Activated T-cell treated with anti-CD3 and anti-CD28 coated beads, Interleukin-2, amount 50 U/mL, for 24 hours (primary cell): ENCODE data around the gene NIM1K.
"Not testable (repeated sequence)": the region's sequence is repeated elsewhere in the genome, so short reads cannot be mapped to it uniquely, and the experiment has no call there.

Experiments
- DNase-seq: peaks from one replicate; pipeline ENCODE4 v3.0.0-alpha.2; 2020
- H3K27ac Mint-ChIP-seq: 2 replicates; pipeline ENCODE4 v1.8.0; 2020; ENCODE audit warnings: mild to moderate bottlenecking, mixed read lengths
- H3K27me3 Mint-ChIP-seq: 2 replicates; pipeline ENCODE4 v1.8.0; 2020; ENCODE audit warnings: mixed read lengths
- H3K36me3 Mint-ChIP-seq: 2 replicates; pipeline ENCODE4 v1.8.0; 2020; ENCODE audit warnings: low read depth, mixed read lengths
- H3K4me1 Mint-ChIP-seq: 2 replicates; pipeline ENCODE4 v1.8.0; 2020; ENCODE audit warnings: low read depth, mixed read lengths
- H3K4me3 Mint-ChIP-seq: 2 replicates; pipeline ENCODE4 v1.8.0; 2020; ENCODE audit warnings: mild to moderate bottlenecking, moderate library complexity, mixed read lengths
- H3K9me3 Mint-ChIP-seq: 2 replicates; pipeline ENCODE4 v1.8.0; 2020; ENCODE audit warnings: mixed read lengths

NIM1K gene

DNA sequence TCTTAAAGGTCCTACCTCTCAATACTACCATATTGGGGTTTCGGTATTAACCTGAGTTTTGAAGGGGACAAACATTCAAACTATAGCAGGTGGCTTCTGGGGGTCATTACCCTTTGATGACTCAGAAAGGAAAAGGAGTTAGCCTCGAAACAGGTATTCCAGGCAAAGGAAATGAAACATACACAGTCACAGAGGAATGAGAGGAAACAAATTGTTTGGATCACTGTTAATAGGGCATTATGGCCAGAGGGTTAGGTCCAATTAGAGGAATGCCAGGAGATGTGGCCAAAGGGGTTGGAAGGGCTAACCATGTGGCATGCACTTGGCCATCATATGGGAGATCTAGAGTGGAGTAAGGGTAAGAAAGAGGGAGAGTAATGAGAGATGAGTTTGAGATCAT, 23.9 kb upstream of the NIM1K start:
- H3K9me3 Mint-ChIP-seq = no peaks in the 10 kb centered on the region
- peaks cover 2% of the 10 kb centered on the region for H3K4me1 Mint-ChIP-seq
- H3K36me3 Mint-ChIP-seq = peaks cover 86% of the 10 kb centered on the region
- no peak overlapping the region for H3K4me3 Mint-ChIP-seq
- DNase-seq = no peak
- no peaks in the 10 kb centered on the region for H3K27me3 Mint-ChIP-seq
- H3K27ac Mint-ChIP-seq = no peak overlapping the region

DNA sequence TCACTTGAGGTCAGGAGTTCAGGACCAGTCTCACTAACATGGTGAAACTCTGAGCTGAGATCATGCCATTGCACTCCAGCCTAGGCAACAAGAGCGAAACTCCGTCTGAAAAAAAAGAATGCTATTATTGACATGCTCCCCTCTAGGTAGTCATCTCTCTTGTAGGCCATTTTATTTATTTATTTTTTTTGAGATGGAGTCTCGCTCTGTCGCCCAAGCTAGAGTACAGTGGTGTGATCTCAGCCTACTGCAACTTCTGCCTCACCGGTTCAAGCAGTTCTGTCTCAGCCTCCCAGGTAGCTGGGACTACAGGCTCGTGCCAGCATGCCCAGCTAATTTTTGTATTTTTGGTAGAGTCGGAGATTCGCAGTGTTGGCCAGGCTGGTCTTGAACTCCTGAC, 20.6 kb upstream of the NIM1K start:
- Mint-ChIP-seq H3K27ac (no peak overlapping the region), H3K4me3 (no peak overlapping the region), H3K4me1 (peaks cover 2% of the 10 kb centered on the region), H3K27me3 (no peaks in the 10 kb centered on the region), H3K9me3 (no peaks in the 10 kb centered on the region), H3K36me3 (peaks cover 85% of the 10 kb centered on the region)
- no peak for DNase-seq

DNA sequence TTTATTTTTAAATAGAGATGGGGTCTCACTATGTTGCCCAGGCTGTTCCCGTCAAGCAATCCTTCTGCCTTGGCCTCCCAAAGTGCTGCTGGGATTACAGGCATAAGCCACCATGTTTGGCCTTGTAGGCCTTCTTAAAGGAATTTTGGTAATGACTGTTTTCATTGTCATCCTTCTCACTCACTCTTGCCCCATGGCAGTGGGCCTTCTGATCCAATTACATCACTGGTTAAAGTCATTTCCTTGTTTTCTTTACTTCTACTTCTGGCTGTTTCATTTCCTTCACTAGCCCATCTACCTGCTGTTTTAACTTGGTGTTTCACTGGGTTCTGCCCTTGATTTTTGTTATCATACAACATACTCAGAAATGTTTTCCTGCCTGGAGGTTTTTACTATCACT, 20.1 kb upstream of the NIM1K start:
- no peak overlapping the region for H3K4me3 Mint-ChIP-seq
- no peaks in the 10 kb centered on the region for H3K4me1 Mint-ChIP-seq
- no peak for DNase-seq
- peaks cover 84% of the 10 kb centered on the region for H3K36me3 Mint-ChIP-seq
- no peaks in the 10 kb centered on the region for H3K9me3 Mint-ChIP-seq
- no peak overlapping the region for H3K27ac Mint-ChIP-seq
- H3K27me3 Mint-ChIP-seq = no peaks in the 10 kb centered on the region

DNA sequence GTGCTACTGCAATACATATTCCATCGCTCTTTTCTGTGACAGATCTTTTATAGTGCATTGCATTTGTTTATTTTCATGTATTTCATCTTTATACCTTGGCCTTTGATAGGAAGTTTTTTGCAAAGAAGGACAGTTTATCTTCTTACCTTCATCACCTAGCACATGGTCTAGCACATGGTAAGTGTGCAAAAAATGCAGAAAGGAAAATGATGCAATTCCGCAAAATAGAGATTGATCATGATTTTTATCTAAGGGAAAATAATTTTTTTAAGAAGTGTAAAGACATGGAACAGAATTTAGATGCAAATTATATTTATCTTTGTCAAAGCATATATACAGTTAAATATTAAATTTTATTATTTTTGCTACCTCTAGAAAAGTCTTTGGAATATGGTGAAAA, 19.2 kb upstream of the NIM1K start:
- no peak for DNase-seq
- Mint-ChIP-seq H3K4me1 (no peaks in the 10 kb centered on the region), H3K9me3 (no peaks in the 10 kb centered on the region), H3K27ac (peak overlapping the region; percentile 27), H3K27me3 (no peaks in the 10 kb centered on the region), H3K36me3 (peaks cover 85% of the 10 kb centered on the region), H3K4me3 (no peak overlapping the region)

DNA sequence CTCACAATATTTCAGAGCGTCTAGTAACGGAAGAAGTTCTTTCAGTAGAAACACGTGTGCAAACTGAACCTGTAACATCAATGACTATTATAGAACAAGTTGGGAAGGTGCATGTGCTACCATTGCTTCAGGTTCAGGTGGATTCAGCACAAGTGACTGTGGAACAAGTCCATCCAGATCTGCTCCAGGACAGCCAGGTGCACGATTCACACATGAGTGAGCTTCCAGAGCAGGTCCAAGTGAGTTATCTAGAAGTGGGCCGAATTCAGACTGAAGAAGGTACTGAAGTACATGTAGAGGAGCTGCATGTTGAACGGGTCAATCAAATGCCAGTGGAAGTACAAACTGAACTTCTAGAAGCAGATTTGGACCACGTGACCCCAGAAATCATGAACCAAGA, 17.4 kb upstream of the NIM1K start:
- Mint-ChIP-seq H3K27ac (no peak overlapping the region), H3K9me3 (no peaks in the 10 kb centered on the region), H3K36me3 (peaks cover 77% of the 10 kb centered on the region), H3K27me3 (no peaks in the 10 kb centered on the region), H3K4me1 (no peaks in the 10 kb centered on the region), H3K4me3 (no peak overlapping the region)
- no peak for DNase-seq

DNA sequence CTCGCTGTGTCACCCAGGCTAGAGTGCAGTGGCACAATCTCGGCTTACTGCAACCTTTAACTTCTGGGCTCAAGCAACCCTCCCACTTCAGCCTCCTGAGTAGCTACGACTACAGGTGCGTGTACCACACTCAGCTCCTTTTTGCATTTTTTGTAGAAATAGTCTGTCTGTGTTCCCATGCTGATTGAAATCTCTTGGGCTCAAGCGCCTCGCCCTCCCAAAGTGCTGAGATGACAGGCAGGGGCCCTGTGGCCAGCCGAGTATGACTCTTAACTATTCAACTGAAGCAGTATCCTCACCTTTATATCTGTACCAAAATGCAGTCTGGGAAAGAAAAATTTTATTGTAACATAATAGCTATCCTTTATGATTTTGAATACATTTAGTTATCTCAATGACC, 12.2 kb upstream of the NIM1K start:
- Mint-ChIP-seq H3K4me3 (no peak overlapping the region), H3K9me3 (no peaks in the 10 kb centered on the region), H3K36me3 (peaks cover 63% of the 10 kb centered on the region), H3K27ac (peak overlapping the region; percentile 16), H3K27me3 (no peaks in the 10 kb centered on the region), H3K4me1 (no peaks in the 10 kb centered on the region)
- DNase-seq = no peak

DNA sequence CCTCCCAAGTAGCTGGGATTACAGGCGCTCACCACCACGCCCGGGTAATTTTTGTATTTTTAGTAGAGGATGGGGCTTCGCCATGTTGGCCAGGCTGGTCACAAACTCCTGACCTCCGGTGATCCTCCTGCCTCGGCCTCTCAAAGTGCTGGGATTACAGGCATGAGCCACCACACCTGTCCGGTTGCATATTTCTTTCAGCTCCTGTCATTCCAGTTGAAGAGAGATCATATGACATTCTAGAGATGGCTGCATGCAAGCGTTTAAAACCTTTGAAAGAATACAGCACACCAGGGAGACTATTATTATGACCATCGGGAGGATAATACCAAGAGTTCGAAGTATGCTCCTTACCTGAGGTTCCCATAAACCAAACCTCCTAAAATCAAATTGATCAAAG, 9.6 kb upstream of the NIM1K start:
- H3K4me1 Mint-ChIP-seq = no peaks in the 10 kb centered on the region
- H3K4me3 Mint-ChIP-seq = no peak overlapping the region
- H3K27ac Mint-ChIP-seq = no peak overlapping the region
- no peaks in the 10 kb centered on the region for H3K9me3 Mint-ChIP-seq
- DNase-seq = no peak
- peaks cover 44% of the 10 kb centered on the region for H3K36me3 Mint-ChIP-seq
- no peaks in the 10 kb centered on the region for H3K27me3 Mint-ChIP-seq

DNA sequence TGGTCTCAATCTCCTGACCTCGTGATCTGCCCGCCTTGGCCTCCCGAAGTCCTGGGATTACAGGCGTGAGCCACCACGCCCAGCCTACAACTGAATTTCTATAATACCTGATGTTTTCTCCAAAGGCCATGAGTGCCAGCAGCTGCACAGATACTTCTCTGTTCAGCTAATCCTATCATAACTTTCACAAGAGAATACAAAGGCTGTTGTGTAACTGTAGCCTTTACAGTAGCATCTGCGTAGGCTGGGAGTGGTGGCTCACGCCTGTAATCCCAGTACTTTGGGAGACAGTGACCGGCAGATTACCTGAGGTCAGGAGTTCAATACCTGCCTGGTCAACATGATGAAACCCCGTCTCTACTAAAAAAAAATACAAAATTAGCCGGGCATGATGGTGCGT, 8.9 kb upstream of the NIM1K start:
- not testable (repeated sequence) for H3K27ac Mint-ChIP-seq, H3K4me3 Mint-ChIP-seq, H3K4me1 Mint-ChIP-seq, H3K27me3 Mint-ChIP-seq, DNase-seq, H3K9me3 Mint-ChIP-seq
- H3K36me3 Mint-ChIP-seq = peaks cover 42% of the 10 kb centered on the region

DNA sequence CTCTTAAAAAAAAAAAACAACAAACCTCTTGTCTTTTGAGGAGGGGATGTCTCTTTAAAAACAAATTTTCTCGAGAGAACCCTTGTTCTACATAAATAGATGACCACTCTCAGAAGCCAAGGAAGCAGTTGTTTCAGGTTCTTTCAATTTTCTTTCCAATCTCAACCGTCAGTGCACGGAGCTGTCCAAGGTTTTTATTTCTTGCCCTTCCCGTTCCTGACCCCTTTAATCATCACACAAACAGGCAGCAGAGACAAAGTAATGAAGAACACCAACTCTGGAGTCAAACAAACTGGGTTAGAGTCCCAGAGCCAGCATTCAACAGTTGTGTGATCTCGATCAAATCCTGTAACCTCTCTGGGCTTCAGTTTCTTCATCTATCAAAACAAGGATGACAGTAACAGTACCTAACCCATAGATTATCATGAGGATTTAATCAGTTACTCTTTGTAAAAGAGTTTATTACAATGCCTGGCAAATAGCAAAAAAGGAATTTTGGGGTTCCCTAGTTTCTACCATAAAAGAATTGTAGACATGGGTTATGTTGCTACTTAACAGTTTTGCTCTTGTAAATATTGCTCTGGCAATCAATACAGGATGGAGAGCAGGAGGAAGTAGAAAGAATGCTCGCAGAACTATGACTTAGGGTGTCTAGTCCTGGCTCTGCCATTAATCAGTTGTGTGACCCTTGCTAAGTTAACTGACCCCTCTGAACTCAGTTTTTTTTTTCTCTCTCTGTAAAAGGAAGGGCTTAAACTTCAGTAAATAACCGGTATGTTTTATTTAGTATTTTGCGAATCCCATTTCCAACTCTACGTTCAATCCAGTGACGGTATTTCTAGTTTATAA, 1.0 kb upstream of the NIM1K start:
- Mint-ChIP-seq H3K36me3 (peaks cover 14% of the 10 kb centered on the region), H3K4me3 (peak overlapping the region; percentile 80), H3K27ac (no peak overlapping the region)

DNA sequence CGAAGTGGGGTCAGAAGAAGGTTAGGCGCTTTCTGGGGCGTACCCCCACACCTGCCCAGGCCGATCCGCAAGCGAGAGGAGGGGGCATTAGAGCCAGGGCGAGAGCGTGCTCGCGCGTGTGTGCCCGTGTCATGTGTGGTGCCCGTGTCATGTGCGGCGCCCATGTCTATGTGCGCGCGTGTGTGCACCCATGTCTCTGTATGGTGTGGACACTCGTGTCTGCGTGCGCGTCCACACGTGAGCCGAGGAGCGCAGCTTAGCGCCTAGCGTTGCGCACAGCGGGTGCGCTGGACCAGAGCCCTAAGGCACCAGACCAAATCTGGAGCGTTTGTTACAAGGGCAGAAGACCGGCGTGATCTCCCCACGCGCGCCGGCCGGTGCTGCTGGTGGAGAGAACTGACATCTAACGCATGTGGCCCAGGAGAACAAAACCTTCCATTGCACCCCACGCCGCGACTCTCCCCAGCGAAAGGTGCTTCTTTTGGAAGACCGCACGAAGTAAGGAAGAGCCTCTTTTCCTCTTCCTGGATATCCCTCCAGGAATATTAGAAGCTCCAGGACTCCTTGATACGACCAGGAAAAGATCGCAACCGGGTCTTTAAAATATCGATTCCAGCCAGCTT, 644 bp downstream of the NIM1K start:
- no peaks in the 10 kb centered on the region for H3K9me3 Mint-ChIP-seq
- peak overlapping the region; percentile 80 for H3K4me3 Mint-ChIP-seq
- peaks cover 21% of the 10 kb centered on the region for H3K27me3 Mint-ChIP-seq
- H3K27ac Mint-ChIP-seq = peak overlapping the region; percentile 87
- peaks cover 9% of the 10 kb centered on the region for H3K36me3 Mint-ChIP-seq
- peak; percentile 54 for DNase-seq
- peaks cover 34% of the 10 kb centered on the region for H3K4me1 Mint-ChIP-seq

More for the DNA sequence above, 1.0 kb upstream of the NIM1K start:
- H3K9me3 Mint-ChIP-seq = no peaks in the 10 kb centered on the region
- peaks cover 21% of the 10 kb centered on the region for H3K27me3 Mint-ChIP-seq
- DNase-seq = no peak
- H3K4me1 Mint-ChIP-seq = peaks cover 34% of the 10 kb centered on the region

DNA sequence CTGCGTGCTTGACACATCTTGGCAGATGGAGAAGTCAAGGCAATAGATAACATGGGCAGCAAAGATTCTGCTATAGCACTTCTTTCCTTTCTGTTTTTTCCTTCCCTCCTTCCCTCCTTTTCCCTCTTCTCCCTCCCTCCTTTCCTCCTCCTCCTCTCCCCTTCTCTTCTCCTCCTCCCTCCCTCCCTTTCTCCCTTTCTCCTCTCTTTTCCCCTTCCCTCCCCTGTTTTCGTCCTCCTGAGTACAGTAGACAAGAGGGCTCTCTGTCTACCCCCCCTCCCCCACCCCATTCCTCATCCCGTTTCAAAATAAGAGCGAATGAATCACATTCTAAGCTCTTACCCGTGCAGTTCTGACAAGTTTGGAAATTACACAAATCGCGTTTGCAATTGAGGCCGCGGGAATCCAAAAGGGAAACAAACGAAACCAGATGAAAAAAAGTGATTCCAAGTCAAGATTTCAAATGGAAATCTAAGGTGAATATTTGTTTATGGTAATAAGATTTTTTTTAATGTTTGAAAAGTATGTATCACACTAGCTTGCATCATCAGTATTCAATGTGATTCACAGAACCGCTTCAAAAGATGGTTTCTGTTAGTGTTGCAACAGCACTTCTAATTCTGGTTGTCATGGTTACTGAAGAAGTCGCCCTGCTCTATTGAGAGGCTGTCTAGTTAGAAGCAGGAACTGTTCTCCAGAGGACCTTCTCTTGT, 1.3 kb downstream of the NIM1K start:
- H3K4me1 Mint-ChIP-seq = peaks cover 34% of the 10 kb centered on the region
- peak overlapping the region; percentile 80 for H3K4me3 Mint-ChIP-seq
- peak; percentile 52 for DNase-seq
- peak overlapping the region; percentile 87 for H3K27ac Mint-ChIP-seq
- H3K9me3 Mint-ChIP-seq = no peaks in the 10 kb centered on the region
- H3K27me3 Mint-ChIP-seq = peaks cover 21% of the 10 kb centered on the region
- H3K36me3 Mint-ChIP-seq = peaks cover 3% of the 10 kb centered on the region

DNA sequence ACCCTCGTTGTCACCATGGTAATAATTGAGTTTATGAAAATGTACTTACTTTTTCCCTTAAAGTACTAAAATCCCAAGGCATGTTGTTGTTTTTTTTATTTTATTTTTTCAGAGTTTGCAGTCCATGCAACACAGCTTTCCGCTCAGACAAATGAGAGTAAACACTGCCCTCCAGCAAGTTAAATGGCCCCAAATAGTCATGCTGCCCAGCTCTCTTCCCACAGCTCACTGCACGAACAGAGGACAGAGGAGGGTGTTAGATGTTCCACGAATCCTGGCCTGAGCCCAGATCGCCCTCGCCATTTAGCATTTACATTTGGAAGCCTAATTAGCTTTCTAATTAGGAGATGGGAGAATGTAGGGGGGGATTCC, 1.9 kb downstream of the NIM1K start:
- Mint-ChIP-seq H3K9me3 (no peaks in the 10 kb centered on the region), H3K4me3 (peak overlapping the region; percentile 80), H3K36me3 (peaks cover 2% of the 10 kb centered on the region), H3K4me1 (peaks cover 34% of the 10 kb centered on the region), H3K27me3 (peaks cover 21% of the 10 kb centered on the region), H3K27ac (peak overlapping the region; percentile 87)
- no peak for DNase-seq

DNA sequence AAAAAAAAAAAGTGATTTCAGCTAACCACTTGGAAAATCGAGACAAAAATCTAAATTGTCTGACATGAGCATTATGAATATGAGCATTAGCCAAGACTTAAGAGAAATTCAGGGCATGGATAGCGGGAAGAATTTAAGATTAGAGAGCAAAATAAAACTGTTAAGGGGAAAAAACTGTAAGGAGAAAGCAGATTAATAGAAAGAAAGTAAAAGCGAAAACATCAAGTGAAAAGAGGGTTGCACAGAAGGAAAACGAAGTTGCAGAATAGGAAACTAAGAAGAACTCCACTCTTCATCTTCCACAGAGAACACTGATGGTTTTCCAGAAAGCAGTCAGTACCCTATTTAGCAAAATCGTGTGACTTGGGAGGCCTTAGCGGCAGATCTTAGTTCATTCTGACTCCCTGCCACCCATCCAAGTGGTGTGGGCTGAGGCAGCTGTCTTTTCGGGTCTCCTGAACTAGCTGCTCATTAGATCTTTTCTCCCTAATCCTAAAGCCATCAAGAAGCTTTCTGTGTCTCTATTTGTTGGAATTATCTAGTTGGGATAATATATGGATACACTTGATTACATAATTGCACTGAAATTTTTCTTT, 3.7 kb downstream of the NIM1K start:
- Mint-ChIP-seq H3K4me1 (peaks cover 33% of the 10 kb centered on the region), H3K27ac (no peak overlapping the region), H3K9me3 (no peaks in the 10 kb centered on the region), H3K36me3 (no peaks in the 10 kb centered on the region), H3K27me3 (peaks cover 18% of the 10 kb centered on the region), H3K4me3 (no peak overlapping the region)
- no peak for DNase-seq

DNA sequence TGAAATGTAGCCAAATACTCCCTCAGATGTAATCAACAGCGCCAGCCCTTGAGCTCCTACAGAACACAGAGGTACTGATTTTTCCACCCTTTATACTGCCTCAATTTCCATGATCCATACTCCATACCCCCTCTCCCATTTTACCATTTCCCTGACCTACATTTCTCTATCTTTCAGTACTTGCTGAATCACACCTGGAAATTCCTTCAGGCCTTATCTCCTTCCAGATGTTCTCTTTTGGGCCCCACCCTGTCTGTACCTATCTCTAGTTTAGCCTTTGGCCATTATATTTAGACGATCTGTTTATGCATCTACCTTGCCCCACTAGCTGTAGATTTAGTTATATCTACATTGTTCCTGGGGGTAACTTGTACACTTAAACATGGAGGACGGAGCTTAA, 5.5 kb downstream of the NIM1K start:
- DNase-seq = no peak
- Mint-ChIP-seq H3K4me1 (peaks cover 25% of the 10 kb centered on the region), H3K9me3 (no peaks in the 10 kb centered on the region), H3K36me3 (no peaks in the 10 kb centered on the region), H3K27me3 (peaks cover 5% of the 10 kb centered on the region), H3K4me3 (no peak overlapping the region), H3K27ac (no peak overlapping the region)

DNA sequence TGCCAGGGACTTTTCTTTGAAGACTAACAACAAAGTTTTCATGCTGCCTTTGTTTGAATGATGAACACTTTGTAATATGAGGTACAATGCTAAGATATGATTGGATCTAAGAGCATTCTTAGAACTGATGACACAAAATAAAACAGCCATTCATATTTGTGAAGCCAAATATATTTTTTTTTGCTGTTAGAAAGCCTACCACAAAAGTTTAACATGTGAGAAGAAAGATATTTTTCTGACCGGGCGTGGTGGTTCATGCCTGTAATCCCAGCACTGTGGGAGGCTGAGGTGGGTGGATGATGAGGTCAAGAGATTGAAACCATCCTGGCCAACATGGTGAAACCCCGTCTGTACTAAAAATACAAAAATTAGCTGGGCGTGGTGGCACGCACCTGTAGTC, 9.4 kb downstream of the NIM1K start:
- DNase-seq, H3K36me3 Mint-ChIP-seq, H3K27me3 Mint-ChIP-seq, H3K9me3 Mint-ChIP-seq, H3K4me1 Mint-ChIP-seq, H3K4me3 Mint-ChIP-seq, H3K27ac Mint-ChIP-seq: not testable (repeated sequence)
